OCI-LY1 (cell line): ENCODE results near the gene C12orf56.

Experiments used
- H2AFZ ChIP-seq: fragments of 200-600 bp; sonication (generic), shearing (Covaris generic); 2 replicates; pipeline ENCODE4 v1.6.0; 2014; ENCODE audit warnings: antibody characterized with exemption, mild to moderate bottlenecking, low read length
- H3F3A ChIP-seq: fragments of 200-600 bp; sonication (generic), shearing (Covaris generic); 2 replicates; pipeline ENCODE4 v1.6.0; 2014; ENCODE audit warnings: mild to moderate bottlenecking, antibody characterized with exemption, low read length, moderate library complexity; ENCODE audit not compliant: insufficient read depth
- H3K27ac ChIP-seq: fragments of 200-600 bp; sonication (generic); 2 replicates; pipeline ENCODE4 v1.5.1; 2014; ENCODE audit warnings: low read length, mixed run types, mild to moderate bottlenecking, low read depth; ENCODE audit not compliant: poor library complexity, severe bottlenecking
- H3K27me3 ChIP-seq: fragments of 200-600 bp; sonication (generic); 2 replicates; pipeline ENCODE4 v1.6.0; 2014; ENCODE audit warnings: antibody characterized with exemption, mild to moderate bottlenecking, low read length, moderate library complexity; ENCODE audit not compliant: insufficient read depth
- H3K36me3 ChIP-seq: fragments of 200-600 bp; sonication (generic); 2 replicates; pipeline ENCODE4 v1.6.1; 2014; ENCODE audit warnings: mild to moderate bottlenecking, antibody characterized with exemption, low read length, moderate library complexity, mixed read lengths; ENCODE audit not compliant: insufficient read depth
- H3K4me1 ChIP-seq: fragments of 200-600 bp; sonication (generic); 2 replicates; pipeline ENCODE4 v1.5.1; 2014; ENCODE audit warnings: mild to moderate bottlenecking, low read length, moderate library complexity; ENCODE audit not compliant: insufficient read depth, severe bottlenecking
- H3K4me2 ChIP-seq: fragments of 200-600 bp; sonication (generic), shearing (Covaris generic); 2 replicates; pipeline ENCODE4 v1.6.1; 2014; ENCODE audit warnings: low read length
- H3K4me3 ChIP-seq: fragments of 200-600 bp; sonication (generic); 2 replicates; pipeline ENCODE4 v1.5.1; 2014; ENCODE audit warnings: low read length, low read depth, mild to moderate bottlenecking, mixed read lengths; ENCODE audit not compliant: poor library complexity, severe bottlenecking
- H3K79me2 ChIP-seq: fragments of 200-600 bp; shearing (Covaris generic); 2 replicates; pipeline ENCODE4 v1.6.1; 2016; ENCODE audit warnings: mixed run types, low read length, mixed read lengths; ENCODE audit not compliant: insufficient read depth
- H3K9ac ChIP-seq: fragments of 200-600 bp; sonication (generic), shearing (Covaris generic); 2 replicates; pipeline ENCODE4 v1.6.1; 2014; ENCODE audit warnings: mild to moderate bottlenecking, low read length, mixed read lengths
- H3K9me2 ChIP-seq: fragments of 200-600 bp; sonication (generic), shearing (Covaris generic); 2 replicates; pipeline ENCODE4 v1.6.1; 2014; ENCODE audit warnings: low read depth, mild to moderate bottlenecking, low read length, mixed read lengths
- H3K9me3 ChIP-seq: fragments of 200-600 bp; shearing (Covaris generic); 2 replicates; pipeline ENCODE4 v1.6.1; 2014; ENCODE audit warnings: low read length, mixed read lengths
- H4K20me1 ChIP-seq: fragments of 200-600 bp; sonication (generic), shearing (Covaris generic); 2 replicates; pipeline ENCODE4 v1.6.0; 2016; ENCODE audit warnings: mild to moderate bottlenecking, low read length; ENCODE audit not compliant: insufficient read depth
- EZH2 ChIP-seq: fragments of 200-600 bp; sonication (generic), shearing (Covaris generic); IDR thresholded peaks from 2 replicates; pipeline ENCODE4 v1.8.0; 2017; ENCODE audit warnings: borderline replicate concordance, mixed run types, mild to moderate bottlenecking, antibody characterized with exemption, low read length, moderate library complexity, mixed read lengths
- TF ChIP-seq, protein P1 (sequence below): fragments of 200-600 bp; sonication (generic), shearing (Covaris generic); IDR thresholded peaks from 2 replicates; pipeline ENCODE4 v1.5.1; 2017; ENCODE audit warnings: mild to moderate bottlenecking, antibody characterized with exemption, low read length, moderate library complexity, mixed read lengths

Gene C12orf56

DNA sequence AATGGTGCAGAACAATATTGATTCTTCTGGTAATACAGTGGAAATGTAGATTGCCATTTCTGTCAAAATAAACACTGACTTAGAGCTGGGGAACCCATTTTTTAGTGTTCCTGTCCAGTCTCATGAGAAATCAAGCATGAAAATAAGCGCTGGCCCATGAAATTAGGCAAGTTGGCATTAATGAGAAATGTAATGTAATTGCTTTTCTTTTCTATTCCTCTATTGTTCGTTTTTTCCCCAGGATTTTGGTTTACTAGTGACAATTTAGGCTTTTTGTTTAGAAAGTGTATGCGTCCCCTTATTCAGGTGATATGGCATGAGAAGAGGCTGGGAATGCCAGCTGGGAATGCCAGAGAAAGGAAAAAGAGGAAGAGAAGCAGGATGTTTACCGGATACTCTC is 104.0 kb downstream of the C12orf56 start:
- Histone ChIP-seq H3K4me2 (no peak overlapping the region), H4K20me1 (no peaks in the 10 kb centered on the region), H3K9me2 (no peaks in the 10 kb centered on the region), H3K9me3 (no peaks in the 10 kb centered on the region), H3F3A (no peaks in the 10 kb centered on the region), H3K4me3 (no peak overlapping the region), H3K79me2 (no peaks in the 10 kb centered on the region), H3K4me1 (no peaks in the 10 kb centered on the region), H3K27me3 (no peaks in the 10 kb centered on the region), H3K9ac (no peak overlapping the region), H3K27ac (no peak overlapping the region), H3K36me3 (no peaks in the 10 kb centered on the region), H2AFZ (no peak overlapping the region)
- no peak for TF ChIP-seq EZH2
- TF ChIP-seq, protein P1, sequence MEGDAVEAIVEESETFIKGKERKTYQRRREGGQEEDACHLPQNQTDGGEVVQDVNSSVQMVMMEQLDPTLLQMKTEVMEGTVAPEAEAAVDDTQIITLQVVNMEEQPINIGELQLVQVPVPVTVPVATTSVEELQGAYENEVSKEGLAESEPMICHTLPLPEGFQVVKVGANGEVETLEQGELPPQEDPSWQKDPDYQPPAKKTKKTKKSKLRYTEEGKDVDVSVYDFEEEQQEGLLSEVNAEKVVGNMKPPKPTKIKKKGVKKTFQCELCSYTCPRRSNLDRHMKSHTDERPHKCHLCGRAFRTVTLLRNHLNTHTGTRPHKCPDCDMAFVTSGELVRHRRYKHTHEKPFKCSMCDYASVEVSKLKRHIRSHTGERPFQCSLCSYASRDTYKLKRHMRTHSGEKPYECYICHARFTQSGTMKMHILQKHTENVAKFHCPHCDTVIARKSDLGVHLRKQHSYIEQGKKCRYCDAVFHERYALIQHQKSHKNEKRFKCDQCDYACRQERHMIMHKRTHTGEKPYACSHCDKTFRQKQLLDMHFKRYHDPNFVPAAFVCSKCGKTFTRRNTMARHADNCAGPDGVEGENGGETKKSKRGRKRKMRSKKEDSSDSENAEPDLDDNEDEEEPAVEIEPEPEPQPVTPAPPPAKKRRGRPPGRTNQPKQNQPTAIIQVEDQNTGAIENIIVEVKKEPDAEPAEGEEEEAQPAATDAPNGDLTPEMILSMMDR = no peak

DNA sequence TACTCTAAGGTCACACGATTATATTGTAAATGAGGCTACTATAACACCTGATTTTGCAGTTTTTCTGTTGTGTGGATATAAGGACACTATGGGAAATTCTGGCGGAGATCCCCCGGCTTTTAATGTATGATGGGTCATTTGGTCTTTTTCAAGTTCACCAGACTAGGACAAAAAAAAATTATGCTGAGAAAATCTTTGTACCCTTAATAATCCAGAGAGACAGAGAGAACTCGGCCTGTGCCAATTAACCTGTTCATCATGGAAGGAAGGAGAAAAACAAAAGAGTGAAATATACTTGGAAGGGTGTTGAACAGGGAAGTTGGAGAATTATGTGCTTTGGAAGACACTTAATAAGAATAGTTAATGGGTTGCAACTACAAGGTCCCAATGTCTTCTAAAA is 106.3 kb downstream of the C12orf56 start:
- H2AFZ ChIP-seq = no peak overlapping the region

DNA sequence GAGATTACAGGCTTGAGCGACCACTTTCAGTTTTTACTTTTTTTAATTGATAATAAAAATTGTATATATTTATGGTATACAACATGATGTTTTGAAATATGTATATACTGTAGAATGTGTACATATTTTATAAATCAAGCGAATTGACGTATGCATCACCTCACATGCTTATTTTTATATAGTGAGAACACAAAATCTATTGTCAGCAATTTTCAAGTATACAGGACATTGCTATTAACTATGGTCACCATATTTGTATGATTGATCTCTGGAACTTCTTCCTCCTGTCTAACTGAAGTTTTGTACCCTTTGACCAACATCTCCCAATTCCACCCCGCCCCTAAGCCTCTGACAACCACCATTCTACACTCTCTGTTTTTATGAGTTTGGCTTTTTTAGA is 112.1 kb downstream of the C12orf56 start:
- Histone ChIP-seq H3K36me3 (no peaks in the 10 kb centered on the region), H3K4me3 (no peak overlapping the region), H3K9me2 (no peaks in the 10 kb centered on the region), H3K4me2 (no peak overlapping the region), H3K27me3 (no peaks in the 10 kb centered on the region), H3F3A (no peaks in the 10 kb centered on the region), H3K9ac (no peak overlapping the region), H3K4me1 (no peaks in the 10 kb centered on the region), H3K27ac (no peak overlapping the region), H4K20me1 (no peaks in the 10 kb centered on the region), H3K9me3 (no peaks in the 10 kb centered on the region), H3K79me2 (no peaks in the 10 kb centered on the region), H2AFZ (no peak overlapping the region)
- TF ChIP-seq EZH2 = no peak
- TF ChIP-seq, protein P1 = no peak

More for the DNA sequence above, 106.3 kb downstream of the C12orf56 start:
- Histone ChIP-seq H3K79me2 (no peaks in the 10 kb centered on the region), H3K27me3 (no peaks in the 10 kb centered on the region), H4K20me1 (no peaks in the 10 kb centered on the region), H3F3A (no peaks in the 10 kb centered on the region), H3K4me2 (no peak overlapping the region), H3K4me1 (no peaks in the 10 kb centered on the region), H3K27ac (no peak overlapping the region), H3K9me3 (no peaks in the 10 kb centered on the region), H3K9me2 (no peaks in the 10 kb centered on the region), H3K4me3 (no peak overlapping the region), H3K36me3 (no peaks in the 10 kb centered on the region), H3K9ac (no peak overlapping the region)
- TF ChIP-seq, protein P1 = no peak
- TF ChIP-seq EZH2 = no peak
